MCF 10A (cell line): Measurements from ENCODE around the gene HAUS5. TPM values are rescaled to one million over a fixed set of nuclear protein-coding genes. Genes with fewer than 3 reads are reported as not detected.
A peak's percentile ranks its signal among the peaks of the same experiment; 100 is the strongest.

Experiments
- BruUV-seq: library from RNA; stranded (reverse); fragments of 400-500 nt; replicated peaks from 2 replicates; lab custom pipeline; 2021; lab: Mats Ljungman, UMichigan
- CTCF ChIA-PET: fragments of 300-600 bp; sonication (Branson Sonifier 250); formaldehyde crosslinking; extraction: SDS; loops from one replicate; lab custom pipeline; 2021; ENCODE audit warnings: antibody characterized with exemption, inconsistent platforms; lab: Yijun Ruan, JAX
- POLR2A ChIA-PET: fragments of 300-600, 350-650 bp; sonication (Branson Sonifier 250); formaldehyde crosslinking; extraction: SDS; loops from one replicate; lab custom pipeline; 2020; ENCODE audit warnings: antibody characterized with exemption, inconsistent platforms; lab: Yijun Ruan, JAX
- DNase-seq: peaks from one replicate; pipeline ENCODE4 v3.0.0-alpha.2; 2018; ENCODE audit not compliant: unreplicated experiment
- H3K27ac Mint-ChIP-seq: one replicate; pipeline ENCODE4 v1.8.0; 2022; ENCODE audit warnings: mild to moderate bottlenecking, low read depth, mixed read lengths; ENCODE audit not compliant: unreplicated experiment
- H3K27me3 Mint-ChIP-seq: one replicate; pipeline ENCODE4 v1.8.0; 2022; ENCODE audit warnings: mixed read lengths; ENCODE audit not compliant: insufficient read depth, unreplicated experiment
- H3K36me3 Mint-ChIP-seq: one replicate; pipeline ENCODE4 v1.8.0; 2022; ENCODE audit warnings: mild to moderate bottlenecking, moderate library complexity, mixed read lengths; ENCODE audit not compliant: insufficient read depth, unreplicated experiment
- H3K4me1 Mint-ChIP-seq: one replicate; pipeline ENCODE4 v1.8.0; 2022; ENCODE audit warnings: mixed read lengths; ENCODE audit not compliant: insufficient read depth, unreplicated experiment
- H3K4me3 Mint-ChIP-seq: one replicate; pipeline ENCODE4 v1.8.0; 2022; ENCODE audit warnings: mild to moderate bottlenecking, moderate library complexity, mixed read lengths; ENCODE audit not compliant: unreplicated experiment
- H3K9me3 Mint-ChIP-seq: one replicate; pipeline ENCODE4 v1.8.0; 2022; ENCODE audit warnings: mixed read lengths; ENCODE audit not compliant: unreplicated experiment
- intact Hi-C: fragments of 100-400 bp; cut with micrococcal nuclease; formaldehyde crosslinking; loops from 2 replicates; pipeline ENCODE4 v1.14.1; 2022
- total RNA-seq: library from RNA; stranded (reverse); gene quantifications from 2 replicates; pipeline ENCODE4 v1.2.3, GENCODE V29; 2022
- TF ChIP-seq, protein P1 (sequence below): fragments of 200-600 bp; IDR thresholded peaks from one replicate; pipeline ENCODE4 v1.8.0; 2022; ENCODE audit warnings: antibody characterized with exemption, mild to moderate bottlenecking; ENCODE audit not compliant: unreplicated experiment

Gene HAUS5
- total RNA-seq, 1 experiment from 2014 or later: 10.6 TPM

DNA sequence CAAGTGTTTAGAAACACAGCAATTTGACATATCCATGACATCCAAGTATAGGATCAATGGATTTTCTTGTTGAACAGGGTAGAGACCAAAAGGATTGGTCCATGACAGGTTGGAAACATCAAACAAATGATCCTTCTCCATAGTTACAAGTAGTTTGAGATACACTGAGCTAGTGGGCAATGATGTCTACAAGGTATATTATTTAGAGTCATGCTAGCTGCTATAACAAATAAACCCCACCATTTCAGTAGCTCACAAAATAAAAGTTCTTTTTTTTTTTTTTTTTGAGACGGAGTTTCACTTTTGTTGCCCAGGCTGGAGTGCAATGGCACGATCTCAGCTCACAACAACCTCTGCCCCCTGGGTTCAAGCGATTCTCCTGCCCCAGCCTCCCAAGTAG, 4.9 kb upstream of the HAUS5 start:
- H3K27me3 Mint-ChIP-seq: no peaks in the 10 kb centered on the region
- H3K4me1 Mint-ChIP-seq: no peaks in the 10 kb centered on the region
- DNase-seq: no peak
- TF ChIP-seq, protein P1, sequence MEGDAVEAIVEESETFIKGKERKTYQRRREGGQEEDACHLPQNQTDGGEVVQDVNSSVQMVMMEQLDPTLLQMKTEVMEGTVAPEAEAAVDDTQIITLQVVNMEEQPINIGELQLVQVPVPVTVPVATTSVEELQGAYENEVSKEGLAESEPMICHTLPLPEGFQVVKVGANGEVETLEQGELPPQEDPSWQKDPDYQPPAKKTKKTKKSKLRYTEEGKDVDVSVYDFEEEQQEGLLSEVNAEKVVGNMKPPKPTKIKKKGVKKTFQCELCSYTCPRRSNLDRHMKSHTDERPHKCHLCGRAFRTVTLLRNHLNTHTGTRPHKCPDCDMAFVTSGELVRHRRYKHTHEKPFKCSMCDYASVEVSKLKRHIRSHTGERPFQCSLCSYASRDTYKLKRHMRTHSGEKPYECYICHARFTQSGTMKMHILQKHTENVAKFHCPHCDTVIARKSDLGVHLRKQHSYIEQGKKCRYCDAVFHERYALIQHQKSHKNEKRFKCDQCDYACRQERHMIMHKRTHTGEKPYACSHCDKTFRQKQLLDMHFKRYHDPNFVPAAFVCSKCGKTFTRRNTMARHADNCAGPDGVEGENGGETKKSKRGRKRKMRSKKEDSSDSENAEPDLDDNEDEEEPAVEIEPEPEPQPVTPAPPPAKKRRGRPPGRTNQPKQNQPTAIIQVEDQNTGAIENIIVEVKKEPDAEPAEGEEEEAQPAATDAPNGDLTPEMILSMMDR: no peak
- CTCF ChIA-PET: no interaction called here
- POLR2A ChIA-PET: interaction anchor here (1.3 kb wide), 1 partner anchor 37 kb away, joined by 4 read pairs; no protein-coding TSS in a partner anchor
- no TSS peak for BruUV-seq
- no peak overlapping the region for H3K4me3 Mint-ChIP-seq
- H3K36me3 Mint-ChIP-seq: peaks cover 8% of the 10 kb centered on the region
- intact Hi-C loops: no loop called here
- peaks cover 7% of the 10 kb centered on the region for H3K9me3 Mint-ChIP-seq
- no peak overlapping the region for H3K27ac Mint-ChIP-seq

DNA sequence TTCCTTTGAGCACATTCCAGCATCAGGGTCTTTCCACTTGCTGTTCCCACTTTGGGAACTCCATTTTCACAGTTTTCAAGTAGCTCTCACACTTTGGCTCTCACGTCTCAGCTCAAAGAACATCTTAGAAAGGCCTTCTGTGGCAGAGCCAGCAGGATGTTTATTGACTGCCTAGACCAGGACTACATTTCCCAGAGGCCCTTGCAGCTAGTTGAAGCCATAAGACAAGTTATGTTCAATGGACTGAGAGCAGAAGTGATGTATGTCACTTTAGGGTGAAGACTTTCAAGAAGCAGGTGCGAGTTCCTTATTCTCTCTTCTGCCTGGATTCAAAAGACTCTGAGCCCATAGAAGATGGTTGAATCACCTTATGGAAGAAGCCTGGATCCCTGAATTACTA, 4.3 kb upstream of the HAUS5 start:
- POLR2A ChIA-PET: interaction anchor here (1.3 kb wide), 1 partner anchor 36 kb away, joined by 4 read pairs; no protein-coding TSS in a partner anchor
- Mint-ChIP-seq H3K9me3 (peaks cover 7% of the 10 kb centered on the region), H3K27me3 (no peaks in the 10 kb centered on the region), H3K4me3 (no peak overlapping the region), H3K36me3 (peaks cover 10% of the 10 kb centered on the region), H3K27ac (no peak overlapping the region), H3K4me1 (no peaks in the 10 kb centered on the region)
- intact Hi-C loops: no loop called here
- no peak for DNase-seq
- no TSS peak for BruUV-seq
- TF ChIP-seq, protein P1: no peak
- CTCF ChIA-PET: no interaction called here

DNA sequence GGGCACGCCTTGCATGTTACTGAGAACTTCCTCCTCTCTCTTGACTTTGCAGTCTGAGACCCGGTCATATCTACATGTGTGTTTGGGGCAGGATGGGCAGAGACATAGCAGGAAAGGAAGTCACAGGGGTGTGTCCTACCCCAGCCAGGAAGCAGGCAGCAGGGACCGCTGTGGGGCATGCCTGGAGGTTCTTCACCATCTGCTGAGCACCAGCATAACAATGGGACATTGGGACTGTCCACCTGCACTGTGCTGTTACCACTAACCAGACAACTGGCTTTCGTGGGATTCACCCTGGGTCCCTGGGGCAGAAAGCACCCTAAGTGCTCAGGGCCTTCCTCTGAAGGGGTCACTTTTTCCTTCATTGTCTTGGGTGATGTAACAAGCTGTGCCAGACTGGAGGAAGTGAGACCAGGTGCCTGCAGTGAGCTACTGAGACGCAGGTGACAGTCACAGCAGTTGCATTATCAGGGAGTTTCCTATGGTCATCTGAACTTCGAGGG, 2.6 kb upstream of the HAUS5 start:
- Mint-ChIP-seq H3K27me3 (no peaks in the 10 kb centered on the region), H3K36me3 (peaks cover 10% of the 10 kb centered on the region), H3K4me3 (no peak overlapping the region), H3K9me3 (peaks cover 7% of the 10 kb centered on the region), H3K4me1 (no peaks in the 10 kb centered on the region), H3K27ac (no peak overlapping the region)
- intact Hi-C loops: no loop called here
- TF ChIP-seq, protein P1: no peak
- POLR2A ChIA-PET: no interaction called here
- CTCF ChIA-PET: interaction anchor here (0.9 kb wide), 1 partner anchor 38 kb away, joined by 3 read pairs; the partner anchor contains the start of gene COX6B1
- BruUV-seq: no TSS peak
- no peak for DNase-seq

DNA sequence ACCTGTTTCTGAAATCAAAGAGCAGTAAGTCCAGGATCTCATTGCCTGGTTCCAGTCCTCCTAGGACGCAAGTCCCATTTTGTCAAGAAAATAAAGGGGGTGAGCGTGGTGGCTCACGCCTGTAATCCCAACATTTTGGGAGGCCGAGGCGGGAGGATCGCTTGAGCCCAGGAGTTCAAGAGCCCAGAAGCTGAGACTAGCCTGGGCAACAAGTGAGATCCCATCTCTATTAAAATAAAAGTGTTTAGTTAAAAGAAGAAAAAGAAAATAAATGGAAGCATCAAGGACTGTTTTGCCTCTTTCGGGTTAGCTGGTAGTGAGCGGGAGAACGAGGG, 344 bp upstream of the HAUS5 start:
- Mint-ChIP-seq H3K4me3 (peak overlapping the region; percentile 82), H3K4me1 (no peaks in the 10 kb centered on the region), H3K27me3 (no peaks in the 10 kb centered on the region), H3K9me3 (peaks cover 7% of the 10 kb centered on the region), H3K36me3 (peaks cover 18% of the 10 kb centered on the region), H3K27ac (peak overlapping the region; percentile 81)
- TF ChIP-seq, protein P1: no peak
- no peak for DNase-seq
- intact Hi-C loops: no loop called here
- ChIA-PET CTCF (interaction anchor here (0.7 to 2.0 kb wide), 4 partner anchors 22 to 898 kb away, joined by 3 to 17 read pairs (median 4); no protein-coding TSS in a partner anchor), POLR2A (interaction anchor here (0.6 to 3.1 kb wide), 11 partner anchors 14 to 676 kb away, joined by 3 to 12 read pairs (median 3); partner anchors contain the start of genes COX6B1 and UPK1A)
- no TSS peak for BruUV-seq
